Fibroblast of mammary gland (primary cell): ENCODE measurements around the gene CPTP.
A peak's percentile ranks its signal among the peaks of the same experiment; 100 is the strongest.

Experiments
- DNase-seq: peaks from one replicate; pipeline ENCODE4 v3.0.0-alpha.2; 2010; ENCODE audit warnings: low read depth
- H3K4me3 ChIP-seq: 2 replicates; pipeline ENCODE4 v1.5.1; 2011; ENCODE audit warnings: low read depth, mild to moderate bottlenecking, low read length, moderate library complexity; ENCODE audit not compliant: control insufficient read depth
- CTCF ChIP-seq: conservative IDR thresholded peaks from 2 replicates; pipeline ENCODE4 v1.5.1; 2011; ENCODE audit warnings: low read depth, low read length, inconsistent platforms; ENCODE audit not compliant: control insufficient read depth, insufficient read depth

Gene CPTP

GRCh38 chr1:1324524-1325287, at the start of gene CPTP, which contains the start of gene INTS11:
CPTP (plus strand) TSS chr1:1324802; CDS start chr1:1326911, 2,109 bp downstream.
INTS11 (minus strand) TSS chr1:1324660; CDS start chr1:1324608, 52 bp downstream.
- H3K4me3 ChIP-seq, result peak within 1 kb of the TSS; percentile 71
- TF ChIP-seq CTCF, result no peak
- DNase-seq, result peak; percentile 84

- no peak for DNase-seq
- H3K4me3 ChIP-seq, result no peak overlapping the region
- no peak for TF ChIP-seq CTCF
These were observed 49.6 kb upstream of the CPTP start for GRCh38 chr1:1274931-1275431.

- no peak for TF ChIP-seq CTCF
- H3K4me3 ChIP-seq, result no peak overlapping the region
- DNase-seq, result no peak
These were observed 48.8 kb upstream of the CPTP start for GRCh38 chr1:1275836-1276235.

- H3K4me3 ChIP-seq, result no peak overlapping the region
- no peak for DNase-seq
- TF ChIP-seq CTCF, result no peak
These were observed 46.0 kb upstream of the CPTP start for GRCh38 chr1:1278620-1279019.

GRCh38 chr1:1279028-1279427, 45.6 kb upstream of the CPTP start:
- no peak for DNase-seq
- no peak overlapping the region for H3K4me3 ChIP-seq
- no peak for TF ChIP-seq CTCF

GRCh38 chr1:1280782-1281481, 43.7 kb upstream of the CPTP start:
- H3K4me3 ChIP-seq, result no peak overlapping the region
- TF ChIP-seq CTCF, result no peak
- no peak for DNase-seq
